Keratinocyte (primary cell): Measurements from ENCODE around the gene TIMP2.

Source experiments
- CTCF ChIP-seq, 3 experiments: IDR thresholded peaks in 1 of 3; conservative IDR thresholded peaks in 1 of 3; optimal IDR thresholded peaks in 1 of 3; 2 replicates in 2 of 3; 3 replicates in 1 of 3; pipeline versions ENCODE3 to v1.5.1; 2011; ENCODE audit warnings: low read length in 3 of 3, mild to moderate bottlenecking in 3 of 3, moderate library complexity in 2 of 3, control low read depth in 1 of 3, inconsistent platforms in 1 of 3; ENCODE audit not compliant: insufficient read depth in 2 of 3; ENCODE audit errors: extremely low read depth in 1 of 3
- EZH2 ChIP-seq: IDR thresholded peaks from one replicate; pipeline ENCODE4 v1.6.1; 2012; ENCODE audit warnings: inconsistent platforms, mild to moderate bottlenecking, low read length, moderate library complexity

DNA sequence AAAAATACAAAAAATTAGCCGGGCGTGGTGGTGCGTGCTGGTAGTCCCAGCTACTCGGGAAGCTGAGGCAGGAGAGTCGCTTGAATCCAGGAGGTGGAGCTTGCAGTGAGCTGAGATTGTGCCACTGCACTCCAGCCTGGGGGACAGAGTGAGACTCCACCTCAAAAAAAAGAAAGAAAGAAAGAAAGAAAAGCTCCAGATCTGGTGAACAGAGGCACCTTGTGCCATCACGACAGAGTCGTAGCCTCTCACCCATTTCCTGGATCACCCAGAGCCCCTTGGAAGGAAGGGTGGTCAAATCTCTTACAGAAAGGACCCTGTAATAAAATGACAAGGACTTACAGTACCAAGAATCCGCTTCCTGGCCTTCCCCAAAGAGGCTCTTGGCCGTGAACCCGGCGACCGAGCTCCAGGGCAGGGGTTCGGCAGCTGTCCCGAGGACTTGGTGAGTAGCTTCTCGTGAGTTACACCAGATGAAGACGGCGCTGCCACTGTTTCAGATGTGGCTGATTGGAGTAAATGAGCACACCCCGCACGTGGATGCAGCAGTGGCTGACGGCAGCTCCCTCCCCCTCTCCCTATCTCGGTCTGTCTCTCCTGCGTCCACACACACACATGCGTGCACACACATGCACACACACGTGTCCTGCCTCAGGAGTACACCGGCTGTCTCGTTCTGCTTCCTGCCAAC lies 41.1 kb upstream of the TIMP2 start:
- TF ChIP-seq CTCF (optimal IDR thresholded peaks at IDR 0.05 in 1 of 3, IDR thresholded peaks at IDR 0.05 in 1 of 3, conservative IDR thresholded peaks at IDR 0.05 in 1 of 3; ENCODE audit: extremely low read depth in 1 of 3, insufficient read depth in 2 of 3, low read length in 3 of 3) (no peak), EZH2 (no peak)
